Stimulated activated CD8-positive, alpha-beta memory T cell treated with anti-CD3 and anti-CD28 coated beads, Interleukin-15, amount 100 ng/mL, for 24 hours (primary cell): ENCODE data around the gene MARS1.

Source experiments
- DNase-seq: peaks from one replicate; pipeline ENCODE4 v3.0.0-alpha.2; 2020; ENCODE audit warnings: low read depth

MARS1 gene

DNA sequence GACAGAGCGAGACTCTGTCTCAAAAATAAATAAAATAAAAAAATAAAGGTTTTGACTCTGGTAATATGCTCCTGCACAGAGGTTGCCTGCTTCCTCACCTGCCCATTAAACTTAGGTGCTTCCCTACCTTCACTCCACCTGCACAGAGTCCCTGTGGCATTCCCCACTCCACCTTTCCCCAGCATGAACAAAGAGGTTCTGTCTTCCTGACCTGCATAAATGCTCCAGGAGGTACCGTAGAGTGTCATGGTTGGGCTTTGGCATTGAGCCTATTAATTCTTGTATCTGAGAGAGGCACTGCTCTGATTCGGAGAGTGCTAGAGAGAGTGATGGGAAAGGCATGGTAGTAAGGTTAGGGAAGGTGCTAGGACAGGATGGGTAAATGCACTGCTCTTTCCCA is 14.5 kb upstream of the MARS1 start:
- no peak for DNase-seq

DNA sequence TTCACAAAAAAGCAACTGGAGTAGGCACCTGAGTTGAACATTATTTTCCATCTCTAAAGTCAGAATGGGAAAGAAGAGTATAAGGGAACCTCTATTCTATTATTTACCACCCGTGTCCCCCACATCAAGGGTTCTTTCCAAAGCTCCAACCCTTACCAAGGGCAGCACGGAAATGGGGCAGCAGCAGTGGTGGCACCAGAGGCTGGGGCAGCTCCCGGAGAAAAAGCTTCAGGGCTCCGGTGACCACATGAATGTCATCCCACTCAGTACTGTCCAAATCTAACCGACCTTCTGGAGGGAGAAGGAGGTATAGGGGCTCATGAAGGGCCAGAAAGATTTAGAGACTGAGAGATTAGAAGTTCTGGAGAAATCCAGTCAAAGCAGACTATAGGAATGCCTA is 14.0 kb upstream of the MARS1 start:
- DNase-seq = no peak

DNA sequence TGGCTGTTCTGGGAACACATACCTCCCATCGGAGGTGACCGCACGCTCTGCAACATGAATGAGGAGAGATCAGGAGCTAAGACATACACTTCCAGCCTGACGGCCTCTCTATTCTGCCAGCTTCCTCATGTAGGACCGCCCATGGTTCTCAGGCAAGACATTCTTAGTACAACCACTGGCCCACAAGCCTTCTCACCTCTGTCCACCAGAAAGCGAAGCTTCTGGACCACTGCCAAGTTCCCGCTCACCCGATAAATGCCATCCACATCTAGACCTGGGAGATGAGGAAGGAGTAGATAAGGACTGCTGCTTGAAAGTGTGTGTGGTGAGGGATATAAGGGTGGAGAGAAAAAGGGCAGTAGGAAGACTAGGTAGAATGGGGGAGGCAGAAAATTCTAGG is 13.4 kb upstream of the MARS1 start:
- no peak for DNase-seq

DNA sequence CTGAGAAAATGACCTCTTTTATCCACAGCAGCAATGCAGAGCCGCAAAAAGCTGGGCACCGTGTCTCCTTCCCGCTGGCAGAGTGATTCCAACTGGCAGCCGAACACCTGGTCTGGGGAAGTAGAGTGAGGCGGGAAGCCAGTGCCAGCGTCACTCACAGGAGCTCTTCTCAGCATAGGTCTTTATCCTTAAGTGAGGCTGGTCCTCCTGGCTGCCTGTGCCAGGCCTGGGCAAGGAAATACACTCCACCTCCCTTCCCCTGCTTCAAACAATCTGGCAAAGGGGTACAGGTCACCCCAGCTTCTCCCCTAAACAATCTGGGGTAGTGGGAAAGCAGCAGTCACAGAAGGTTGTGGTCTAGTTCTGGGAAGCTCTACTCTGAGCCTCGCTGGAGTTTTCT is 13.0 kb upstream of the MARS1 start:
- no peak for DNase-seq

DNA sequence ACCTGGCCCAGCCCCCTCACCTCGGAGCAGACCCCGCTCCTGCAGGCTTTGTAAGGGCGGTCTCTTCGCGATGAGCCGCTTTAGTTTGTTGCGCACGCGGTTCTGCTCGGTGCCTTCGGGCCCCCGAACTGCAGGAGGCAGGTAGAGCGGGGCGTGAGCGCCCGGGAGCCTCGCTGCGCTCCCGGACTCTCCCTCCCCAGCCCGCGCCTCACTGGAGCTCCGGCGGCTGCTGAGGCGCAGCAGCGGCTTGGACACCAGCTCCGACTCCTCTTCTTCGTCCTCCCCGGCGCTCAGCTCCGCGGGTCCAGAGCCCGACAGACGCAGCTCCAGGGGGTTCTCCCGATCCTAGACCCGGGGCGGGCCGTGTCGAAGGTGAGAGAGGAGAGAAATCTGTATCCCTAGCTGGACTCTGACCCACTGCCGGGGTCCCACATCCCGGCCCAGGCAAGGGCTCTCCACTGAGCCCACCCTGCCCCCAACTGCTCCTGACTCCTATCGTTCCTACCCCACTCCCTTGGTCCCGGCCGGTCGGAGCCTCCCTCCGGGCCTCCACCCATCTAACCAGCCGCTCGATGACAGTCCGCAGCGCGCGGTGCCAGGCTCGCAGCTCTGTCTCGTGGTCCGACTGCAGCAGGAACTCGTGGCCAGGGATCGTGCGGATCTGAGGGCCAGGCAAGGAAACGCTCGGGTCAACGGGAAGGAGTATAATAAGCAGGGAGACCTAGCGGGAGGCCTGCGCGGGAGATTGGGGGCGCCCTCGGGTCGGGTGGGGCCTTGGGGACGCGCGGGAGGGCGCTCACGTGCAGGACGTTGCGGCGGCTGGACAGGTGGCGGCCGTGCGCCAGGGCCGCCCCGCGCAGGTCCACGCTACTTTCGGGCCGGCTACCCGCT is 12.4 kb upstream of the MARS1 start:
- no peak for DNase-seq

DNA sequence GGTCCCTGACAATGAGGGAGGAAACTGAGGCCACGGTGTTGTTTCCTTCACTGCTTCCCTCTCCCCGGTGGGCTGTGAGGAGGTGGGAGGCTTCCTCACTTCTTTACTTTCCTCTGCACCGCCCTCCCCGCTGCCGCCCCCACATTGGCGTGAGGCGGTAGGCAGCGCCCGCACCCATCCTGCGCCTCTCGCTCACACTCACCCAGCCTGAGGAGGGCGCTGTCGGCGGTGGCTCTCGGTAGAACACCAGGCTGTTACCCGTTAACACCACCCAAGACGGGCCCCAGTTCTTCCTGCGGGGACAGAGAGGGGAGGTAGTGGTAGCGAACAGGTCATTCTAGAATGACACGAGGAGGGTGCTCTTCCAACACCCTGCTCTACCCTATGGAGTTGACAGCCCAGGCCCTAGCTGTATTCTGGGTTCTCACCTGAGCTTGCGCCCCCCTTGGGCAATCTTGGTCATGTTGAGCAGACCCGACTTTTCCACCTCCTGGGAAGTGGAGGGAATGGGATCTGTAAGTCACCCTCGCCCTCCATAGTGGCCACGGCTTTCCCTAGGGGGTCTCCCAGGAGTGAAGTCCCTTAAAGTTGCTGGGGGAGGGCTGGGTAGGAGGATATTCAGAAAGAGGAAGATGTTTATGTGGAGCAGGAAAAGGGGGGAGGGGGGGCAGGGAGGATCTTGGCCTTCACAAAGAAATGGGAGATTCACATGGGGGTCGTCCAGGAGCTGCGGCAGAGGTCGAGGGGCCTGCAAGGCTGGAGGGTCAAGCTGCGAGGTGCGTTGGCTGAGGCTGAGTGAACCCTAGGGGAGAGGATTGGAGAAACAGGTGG is 11.5 kb upstream of the MARS1 start:
- no peak for DNase-seq

DNA sequence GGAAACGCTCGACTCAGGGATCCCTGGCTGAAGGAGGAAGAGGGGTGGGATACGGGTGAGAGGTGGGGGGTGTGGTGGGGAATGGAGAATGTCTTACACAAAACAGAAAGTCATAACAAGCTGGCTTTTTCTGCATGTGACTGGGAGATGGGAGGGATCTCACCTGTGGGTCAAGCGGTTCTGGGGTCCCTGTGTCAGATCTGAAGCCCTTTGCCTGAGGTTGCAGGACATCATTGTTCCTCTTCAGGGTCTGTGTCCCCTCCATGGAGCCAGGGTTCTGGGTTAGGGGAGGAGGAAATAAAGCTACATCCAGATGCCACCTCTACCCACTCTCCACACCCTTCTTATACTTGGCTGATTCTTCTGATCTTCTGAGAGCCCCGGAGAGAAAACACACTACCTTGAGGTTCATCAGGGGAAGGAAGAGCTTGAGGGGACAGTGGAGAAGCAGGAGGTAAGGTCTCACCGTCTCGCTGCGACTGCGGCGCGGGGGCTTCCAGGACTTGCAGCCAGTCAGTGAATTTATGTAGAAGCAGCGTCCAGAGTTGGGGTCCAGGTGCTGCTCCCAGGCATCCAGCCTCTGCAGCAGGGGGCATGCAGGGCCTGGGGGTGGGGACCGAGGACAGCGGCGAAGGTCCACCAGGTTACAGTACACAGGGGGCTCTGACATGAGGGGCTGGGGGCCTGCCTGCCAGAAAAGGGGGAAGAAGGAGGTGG is 10.7 kb upstream of the MARS1 start:
- DNase-seq = no peak

DNA sequence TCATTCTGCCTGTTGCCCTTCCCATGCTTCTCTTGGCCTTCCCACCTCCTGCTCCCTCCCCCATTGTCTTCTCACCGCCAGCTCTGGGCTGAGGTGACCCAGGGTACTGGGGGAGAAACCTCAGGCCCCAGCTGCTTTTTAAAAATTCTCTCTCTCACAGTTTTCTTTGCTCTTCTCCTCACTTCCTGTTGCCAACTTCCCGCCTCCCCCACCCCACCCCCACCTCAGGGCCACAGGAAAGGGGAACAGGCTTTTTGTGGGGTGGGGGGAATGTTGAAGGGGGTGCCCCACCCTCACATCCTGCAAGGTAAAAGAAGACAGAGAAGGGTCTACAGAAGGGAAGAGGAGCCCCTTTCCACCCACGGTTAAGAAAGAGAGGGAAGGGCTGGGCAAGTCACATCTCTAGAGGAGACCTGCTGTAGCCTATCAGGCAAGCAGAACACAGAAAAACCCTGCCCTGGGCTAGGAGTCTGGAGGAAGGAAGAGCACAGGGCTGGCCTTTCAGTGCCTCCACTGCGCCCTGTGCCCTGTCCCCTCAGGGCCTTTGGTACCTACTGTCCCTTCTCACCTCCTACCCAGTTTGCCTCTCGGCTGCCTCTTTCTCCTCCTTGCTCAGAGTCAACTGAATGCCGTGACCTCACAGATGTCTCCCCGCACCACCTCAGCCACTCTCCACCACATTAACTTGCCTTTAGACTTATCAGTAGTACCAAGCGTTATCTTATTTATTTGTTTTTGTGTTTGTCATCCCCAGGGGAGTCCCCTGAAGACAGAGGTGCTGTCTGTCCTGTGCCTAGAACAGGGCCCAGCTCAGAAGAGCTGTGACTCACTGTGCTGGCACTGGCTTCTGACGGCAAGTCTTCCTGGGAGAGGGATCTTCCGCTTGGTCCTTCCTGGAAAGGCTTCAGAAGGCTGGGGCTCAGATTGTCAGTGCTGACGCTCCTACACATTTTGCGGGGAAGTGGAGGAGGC is 9.9 kb upstream of the MARS1 start:
- DNase-seq = no peak

DNA sequence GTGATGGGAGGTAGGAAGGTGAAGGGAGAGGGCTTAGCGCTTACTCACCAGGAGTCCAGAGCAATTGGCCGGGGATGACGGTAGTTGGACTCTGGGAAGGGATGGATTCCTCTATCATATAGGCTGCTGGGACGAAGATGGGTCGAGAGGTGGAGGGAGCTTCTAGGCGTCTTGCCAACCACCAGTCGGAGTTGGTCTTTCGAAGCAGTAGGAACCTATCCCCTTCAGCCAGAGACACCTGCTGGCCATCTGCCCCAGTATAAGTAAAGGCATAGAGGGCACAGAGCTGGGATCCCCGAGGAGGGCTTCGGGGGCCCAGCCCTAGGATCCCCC is 8.9 kb upstream of the MARS1 start:
- DNase-seq = no peak

DNA sequence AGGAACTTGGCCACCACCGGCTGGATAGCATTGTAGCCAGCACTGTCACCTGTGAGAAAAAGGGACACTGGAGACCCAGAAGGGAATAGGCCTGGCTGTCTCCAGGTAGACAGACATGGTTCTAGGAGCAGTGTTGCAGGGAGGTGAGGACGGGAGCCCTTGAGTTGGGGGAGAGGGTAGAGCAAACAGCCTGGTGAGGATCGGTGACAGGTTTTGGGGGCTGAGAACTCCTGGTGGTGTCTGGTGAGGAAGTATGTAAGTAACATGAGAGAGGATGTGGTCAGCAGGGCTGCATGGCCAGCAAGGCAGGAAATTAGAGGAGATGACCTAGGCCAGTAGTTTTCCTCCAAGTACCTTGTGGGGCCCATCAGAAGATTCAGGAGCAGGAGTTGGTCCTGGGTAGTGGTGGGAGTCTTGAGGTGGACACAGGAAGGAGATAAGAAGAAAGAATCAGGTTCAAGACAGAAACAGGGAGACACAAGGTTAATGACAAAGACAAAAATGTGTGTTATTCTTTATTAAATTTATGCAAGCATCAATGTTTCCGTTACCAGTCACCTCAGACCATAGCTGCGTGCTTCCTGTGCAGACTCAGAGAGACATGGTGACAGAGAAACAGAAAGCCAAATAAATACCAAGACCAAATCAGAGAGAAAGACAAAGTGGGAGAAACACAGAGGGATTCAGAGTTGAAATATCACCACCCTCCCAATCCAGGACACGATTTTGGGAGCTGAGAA is 8.3 kb upstream of the MARS1 start, which contains the start of gene ARHGAP9:
ARHGAP9 (minus strand) TSS at position 491 of the 740 bp plus-strand sequence; CDS start at position 31, 460 bp downstream.
- DNase-seq = no peak

DNA sequence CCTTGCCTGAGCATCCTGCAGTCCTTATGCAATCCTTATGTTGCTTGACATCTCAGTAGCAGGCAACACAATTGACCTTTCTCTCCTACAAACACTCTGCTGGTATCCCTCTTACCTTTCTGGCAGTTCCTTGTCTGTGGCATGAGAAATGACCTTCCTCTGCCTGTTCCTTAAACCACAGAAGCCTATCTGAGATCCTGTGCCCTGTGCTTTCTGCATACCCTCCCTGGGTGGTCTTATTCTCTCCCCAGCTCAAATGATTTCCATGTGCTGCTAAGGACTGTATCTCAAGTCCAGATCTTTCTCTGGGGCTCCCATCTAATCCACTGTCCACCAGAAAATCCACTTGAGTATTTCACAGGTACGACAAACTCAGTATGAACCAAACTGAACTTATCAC is 6.2 kb upstream of the MARS1 start:
- DNase-seq = no peak

DNA sequence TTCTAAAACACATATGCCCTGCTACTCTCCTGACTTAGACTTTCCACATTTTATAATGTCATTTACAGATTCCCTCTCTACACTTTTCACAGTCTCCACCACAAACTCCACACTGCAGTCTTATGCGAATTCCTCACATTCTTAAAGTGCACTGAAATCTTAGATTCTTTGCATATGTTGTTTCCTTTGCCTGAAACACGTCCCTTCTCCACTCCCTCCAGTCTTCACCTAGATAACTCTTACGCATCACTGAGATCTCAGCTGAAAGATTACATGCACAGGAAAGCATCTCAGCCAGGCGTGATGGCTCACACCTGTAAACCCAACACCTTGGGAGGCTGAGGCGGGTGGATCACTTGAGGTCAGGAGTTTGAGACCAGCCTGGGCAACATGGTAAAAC is 4.4 kb upstream of the MARS1 start:
- no peak for DNase-seq

DNA sequence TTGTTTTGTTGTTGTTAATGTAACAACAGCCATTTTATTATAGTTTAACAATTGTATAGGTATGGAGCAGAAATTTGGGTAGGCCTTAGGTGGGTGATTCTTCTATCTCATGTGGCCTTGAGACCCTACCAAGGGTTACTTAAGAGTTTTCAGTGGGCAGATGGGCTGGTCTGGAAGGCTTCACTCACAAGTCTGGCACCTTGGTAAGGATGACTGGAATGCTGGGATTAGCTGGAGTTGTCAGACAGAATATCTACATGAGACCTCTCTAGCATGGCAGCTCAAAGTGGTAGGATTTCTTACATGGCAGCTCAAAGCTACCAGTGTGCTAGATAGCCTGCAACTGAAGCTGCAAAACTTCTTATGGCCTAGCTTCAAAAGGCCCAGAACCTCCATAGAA is 2.2 kb upstream of the MARS1 start:
- DNase-seq = no peak

DNA sequence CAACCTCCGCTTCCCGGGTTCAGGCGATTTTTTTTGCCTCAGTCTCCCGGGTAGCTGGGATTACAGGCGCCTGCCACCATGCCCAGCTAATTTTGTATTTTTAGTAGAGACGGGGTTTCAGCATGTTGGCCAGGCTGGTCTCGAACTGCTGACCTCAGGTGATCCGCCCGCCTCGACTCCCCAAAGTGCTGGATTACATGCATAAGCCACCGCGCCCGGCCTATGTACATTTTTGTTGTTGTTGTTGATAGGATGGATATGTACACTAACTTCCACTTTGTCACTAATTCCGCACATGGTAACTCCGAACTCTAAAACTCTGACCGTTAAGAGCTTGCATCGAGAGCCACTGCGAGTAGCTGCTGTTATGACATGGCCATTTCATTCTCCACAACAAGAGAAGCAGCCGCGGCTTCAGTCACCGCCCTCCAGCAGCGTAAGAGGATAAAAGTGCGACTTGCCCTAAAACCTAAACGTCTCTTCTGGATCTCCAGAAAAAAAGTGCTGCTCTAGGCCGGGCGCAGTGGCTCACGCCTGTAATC is 742 bp upstream of the MARS1 start:
- DNase-seq = no peak

DNA sequence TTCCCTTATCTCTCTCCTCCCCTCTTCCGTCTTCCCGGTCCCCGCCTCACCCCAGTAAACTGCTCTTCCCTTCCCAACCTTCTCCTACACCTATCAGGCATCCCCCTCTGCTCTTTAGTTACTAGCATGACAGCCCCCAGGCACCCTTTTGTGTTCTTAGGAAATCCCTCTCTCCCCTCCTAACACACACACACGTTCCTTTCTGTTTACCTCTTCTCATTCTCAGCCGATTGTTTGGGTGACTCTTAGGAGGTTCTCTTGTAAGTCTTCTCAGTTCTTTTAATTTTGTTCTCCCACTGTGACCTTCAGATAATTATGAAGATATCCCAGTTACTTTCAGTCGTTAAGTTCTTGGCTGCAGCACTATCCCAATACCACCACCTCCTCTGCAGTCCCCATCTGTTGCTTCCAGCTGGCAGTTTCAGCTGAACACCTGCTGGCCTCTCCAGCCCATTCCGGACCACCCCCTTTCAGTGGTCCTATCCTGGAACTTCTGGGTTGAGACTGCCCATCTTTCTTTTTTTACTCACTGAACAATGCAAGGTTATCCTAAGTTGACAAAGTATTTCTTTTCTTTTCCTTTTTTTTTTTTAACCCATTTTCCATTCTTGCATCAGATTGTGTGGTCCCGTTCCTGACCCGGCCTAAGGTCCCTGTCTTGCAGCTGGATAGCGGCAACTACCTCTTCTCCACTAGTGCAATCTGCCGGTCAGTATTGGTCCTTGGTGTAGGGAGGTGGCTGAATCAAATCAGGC is 711 bp downstream of the MARS1 start:
- no peak for DNase-seq

DNA sequence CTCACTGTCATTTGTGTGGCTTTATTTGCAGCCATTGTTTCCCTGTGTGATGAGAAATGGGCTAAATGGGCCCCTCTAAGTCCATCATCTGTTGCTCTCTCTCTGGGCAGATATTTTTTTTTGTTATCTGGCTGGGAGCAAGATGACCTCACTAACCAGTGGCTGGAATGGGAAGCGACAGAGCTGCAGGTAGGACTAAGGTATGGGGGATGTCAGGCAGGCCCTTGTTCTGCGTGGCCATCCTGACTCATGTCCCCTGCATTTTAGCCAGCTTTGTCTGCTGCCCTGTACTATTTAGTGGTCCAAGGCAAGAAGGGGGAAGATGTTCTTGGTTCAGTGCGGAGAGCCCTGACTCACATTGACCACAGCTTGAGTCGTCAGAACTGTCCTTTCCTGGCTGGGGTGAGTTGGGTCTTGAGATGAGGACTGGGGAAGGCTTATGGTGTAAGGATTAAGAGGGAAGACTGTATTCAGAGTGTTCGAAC is 1.3 kb downstream of the MARS1 start:
- DNase-seq = no peak

DNA sequence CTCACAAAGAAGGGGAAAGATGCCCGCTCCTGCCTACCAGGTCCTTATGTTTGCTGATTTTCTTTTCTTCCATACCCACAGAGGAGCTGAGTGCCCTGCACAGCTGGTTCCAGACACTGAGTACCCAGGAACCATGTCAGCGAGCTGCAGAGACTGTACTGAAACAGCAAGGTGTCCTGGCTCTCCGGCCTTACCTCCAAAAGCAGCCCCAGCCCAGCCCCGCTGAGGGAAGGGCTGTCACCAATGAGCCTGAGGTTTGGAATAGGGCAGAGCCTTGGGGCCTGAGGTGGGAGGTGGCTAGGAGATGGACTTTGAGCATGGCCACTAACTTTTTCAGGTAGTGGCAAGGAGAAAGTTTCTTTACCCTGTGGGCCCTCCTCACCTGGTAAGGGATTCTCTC is 2.3 kb downstream of the MARS1 start:
- DNase-seq = no peak

DNA sequence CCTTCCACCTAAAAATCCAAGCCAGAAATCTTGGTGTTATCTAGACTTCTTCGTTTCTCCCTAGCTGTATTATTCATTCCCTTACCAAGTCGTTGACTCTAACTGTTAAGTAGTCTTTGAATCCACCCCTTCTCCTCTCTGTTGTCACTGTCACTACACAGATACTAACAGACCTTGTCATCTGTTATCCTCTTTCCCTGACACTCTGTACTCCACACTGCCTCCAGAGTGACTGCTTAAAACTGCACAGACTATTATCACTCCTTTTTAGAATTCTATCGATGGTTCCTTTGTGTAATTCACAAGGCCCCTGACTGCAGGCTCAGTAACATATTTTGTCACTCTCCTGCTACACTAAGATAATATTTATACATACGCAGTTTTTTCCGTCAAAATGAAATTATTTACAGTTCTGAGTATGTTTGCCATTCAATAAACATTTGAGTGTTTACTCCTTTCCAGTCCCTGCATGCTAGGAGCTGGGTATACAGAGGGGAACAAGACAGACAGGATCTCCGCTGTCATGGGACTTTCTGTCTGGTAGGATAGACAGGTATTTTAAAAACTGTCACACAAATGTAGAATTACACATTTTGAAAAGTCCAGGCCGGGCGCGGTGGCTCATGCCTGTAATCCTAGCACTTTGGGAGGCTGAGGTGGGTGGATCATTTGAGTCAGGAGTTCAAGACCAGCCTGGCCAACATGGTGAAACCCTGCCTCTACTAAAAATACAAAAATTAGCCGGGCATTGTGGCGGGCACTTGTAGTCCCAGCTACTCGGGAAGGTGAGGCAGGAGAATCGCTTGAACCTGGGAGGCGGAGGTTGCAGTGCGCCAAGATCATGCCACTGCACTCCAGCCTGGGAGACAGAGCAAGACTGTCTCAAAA is 3.8 kb downstream of the MARS1 start:
- no peak for DNase-seq
